HG02852 (cell line): Measurements from ENCODE around the gene GSS.

Experiments used
- ATAC-seq: cut with Tn5 transposase; IDR thresholded peaks from one replicate; pipeline ENCODE4 v1.9.1; 2021; ENCODE audit warnings: mild to moderate bottlenecking, moderate library complexity; ENCODE audit not compliant: unreplicated experiment

Gene GSS

GRCh38 chr20:34949120-34949519 lies 6.5 kb downstream of the GSS start:
- no peak for ATAC-seq

- no peak for ATAC-seq
Observed at GRCh38 chr20:34948030-34948429, 7.6 kb downstream of the GSS start.

- no peak for ATAC-seq
Observed at GRCh38 chr20:34947336-34947735, 8.3 kb downstream of the GSS start.

- no peak for ATAC-seq
Observed at GRCh38 chr20:34946661-34947060, 8.9 kb downstream of the GSS start.

GRCh38 chr20:34945315-34946077 lies 10.1 kb downstream of the GSS start:
- no peak for ATAC-seq

- ATAC-seq = no peak
Observed at GRCh38 chr20:34943808-34944567, 11.6 kb downstream of the GSS start.

GRCh38 chr20:34942301-34942700 lies 13.3 kb downstream of the GSS start:
- no peak for ATAC-seq

GRCh38 chr20:34941226-34941625 lies 14.4 kb downstream of the GSS start:
- no peak for ATAC-seq

- no peak for ATAC-seq
Observed at GRCh38 chr20:34940081-34940481, 15.5 kb downstream of the GSS start.

GRCh38 chr20:34938466-34939163 lies 17.0 kb downstream of the GSS start:
- ATAC-seq = no peak

GRCh38 chr20:34931771-34932170 lies 23.8 kb downstream of the GSS start:
- ATAC-seq = no peak

GRCh38 chr20:34928411-34928810 lies 27.2 kb downstream of the GSS start:
- no peak for ATAC-seq

GRCh38 chr20:34927736-34928135 lies 27.9 kb downstream of the GSS start:
- ATAC-seq = no peak

GRCh38 chr20:34926581-34926980 lies 29.0 kb downstream of the GSS start:
- no peak for ATAC-seq

GRCh38 chr20:34925981-34926380 lies 29.6 kb downstream of the GSS start:
- ATAC-seq = no peak

- no peak for ATAC-seq
Observed at GRCh38 chr20:34925341-34925740, 30.3 kb downstream of the GSS start.

- ATAC-seq = no peak
Observed at GRCh38 chr20:34923414-34923813, 32.2 kb downstream of the GSS start.

- no peak for ATAC-seq
Observed at GRCh38 chr20:34922654-34923381, 32.8 kb downstream of the GSS start.

GRCh38 chr20:34921436-34921835 lies 34.2 kb downstream of the GSS start:
- no peak for ATAC-seq

GRCh38 chr20:34920055-34920454 lies 35.6 kb downstream of the GSS start:
- ATAC-seq = no peak

GRCh38 chr20:34916774-34917354 lies 38.7 kb downstream of the GSS start:
- no peak for ATAC-seq
